HG02852 (cell line): ENCODE results near the gene TRABD.
"Not testable (repeated sequence)": the region's sequence is repeated elsewhere in the genome, so short reads cannot be mapped to it uniquely, and the experiment has no call there.

ENCODE experiments used
- ATAC-seq: cut with Tn5 transposase; IDR thresholded peaks from one replicate; pipeline ENCODE4 v1.9.1; 2021; ENCODE audit warnings: mild to moderate bottlenecking, moderate library complexity; ENCODE audit not compliant: unreplicated experiment

Gene TRABD

GRCh38 chr22:50200461-50201190, 14.9 kb downstream of the TRABD start, which contains the start of gene SELENOO:
TSS of gene SELENOO (plus strand) at chr22:50201011. CDS start at chr22:50201037, 26 bp downstream.
- peak; percentile 66 for ATAC-seq

- peak; percentile 20 for ATAC-seq
These were observed 15.7 kb downstream of the TRABD start for GRCh38 chr22:50201191-50202129.

GRCh38 chr22:50202130-50202666, 16.5 kb downstream of the TRABD start:
- no peak for ATAC-seq

GRCh38 chr22:50203288-50203687, 17.6 kb downstream of the TRABD start:
- ATAC-seq, result no peak

GRCh38 chr22:50204571-50204970, 18.9 kb downstream of the TRABD start:
- no peak for ATAC-seq

GRCh38 chr22:50204998-50205397, 19.3 kb downstream of the TRABD start:
- ATAC-seq, result not testable (repeated sequence)

- ATAC-seq, result no peak
These were observed 20.3 kb downstream of the TRABD start for GRCh38 chr22:50205781-50206569.

GRCh38 chr22:50206599-50206998, 20.9 kb downstream of the TRABD start:
- ATAC-seq, result no peak

- no peak for ATAC-seq
These were observed 21.8 kb downstream of the TRABD start for GRCh38 chr22:50207383-50208140.

GRCh38 chr22:50208430-50208938, 22.8 kb downstream of the TRABD start:
- ATAC-seq, result no peak

GRCh38 chr22:50208939-50209892, 23.5 kb downstream of the TRABD start:
- no peak for ATAC-seq

- ATAC-seq, result no peak
These were observed 24.2 kb downstream of the TRABD start for GRCh38 chr22:50209893-50210292.

- no peak for ATAC-seq
These were observed 24.8 kb downstream of the TRABD start for GRCh38 chr22:50210378-50211139.

- no peak for ATAC-seq
These were observed 25.4 kb downstream of the TRABD start for GRCh38 chr22:50211147-50211546.

GRCh38 chr22:50213263-50213662, 27.6 kb downstream of the TRABD start:
- no peak for ATAC-seq

GRCh38 chr22:50215297-50216054, 29.8 kb downstream of the TRABD start:
- ATAC-seq, result no peak

GRCh38 chr22:50216055-50216683, 30.5 kb downstream of the TRABD start:
- ATAC-seq, result no peak
